ENCODE measurements around the gene ZNF613. TPM values are rescaled to one million over a fixed set of nuclear protein-coding genes. Genes with fewer than 3 reads are reported as not detected.

Gene ZNF613
- total and polyA plus RNA-seq, 2 donors (not counting 1 experiment from before 2014, with no cell fraction given): 3.0 to 7.0 TPM

- Mint-ChIP-seq H3K4me3 (no peak overlapping the region), H3K4me1 (no peaks in the 10 kb centered on the region), H3K27me3 (no peaks in the 10 kb centered on the region), H3K9me3 (ENCODE audit: insufficient read depth) (peaks cover 38% of the 10 kb centered on the region), H3K27ac (no peak overlapping the region)
- no peak overlapping the region for H3K4me2 ChIP-seq (replicated peaks; ENCODE audit: low read depth, low read length, poor library complexity, severe bottlenecking)
- no peak overlapping the region for H3K9ac ChIP-seq (ENCODE audit: low read length)
- ChIA-PET CTCF (no interaction called here), POLR2A (no interaction called here)
- peaks cover 27 to 56% of the 10 kb centered on the region in 2 experiments for H3K36me3 ChIP-seq (replicated peaks in 1 of 2; ENCODE audit: control extremely low read depth in 1 of 2, control insufficient read depth in 1 of 2, extremely low read depth in 1 of 2, insufficient read depth in 2 of 2, low read length in 1 of 2)
- H3K27me3 ChIP-seq (replicated peaks in 1 of 4; ENCODE audit: control extremely low read depth in 1 of 4, control insufficient read depth in 3 of 4, insufficient read depth in 4 of 4, low read length in 3 of 4): no peaks in the 10 kb centered on the region
- no peak overlapping the region for H2AFZ ChIP-seq (ENCODE audit: insufficient read depth, low read depth, low read length, poor library complexity, severe bottlenecking)
- DNase-seq: peak; percentile 15
- no peak for TF ChIP-seq CTCF (IDR thresholded peaks at IDR 0.05)
- no peak for TF ChIP-seq EZH2 (IDR thresholded peaks at IDR 0.05; ENCODE audit: borderline replicate concordance, insufficient read depth, low read depth, low read length, poor library complexity, severe bottlenecking)
- WGBS (ENCODE audit: insufficient coverage): 100% methylated on average over 4 of the region's 10 CpGs
- H4K20me1 ChIP-seq (ENCODE audit: control insufficient read depth, insufficient read depth, low read length, poor library complexity, severe bottlenecking): no peaks in the 10 kb centered on the region
- H3K4me3 ChIP-seq (ENCODE audit: control extremely low read depth in 1 of 5, extremely low read depth in 1 of 5, insufficient read depth in 1 of 5, low read depth in 2 of 5, low read length in 4 of 5): no peak overlapping the region
- H3K4me1 ChIP-seq (ENCODE audit: control insufficient read depth in 2 of 2, insufficient read depth in 2 of 2, low read length in 2 of 2): peaks cover 0 to 4% of the 10 kb centered on the region in 2 donors
- peaks cover 30 to 89% (median 61%) of the 10 kb centered on the region in 3 donors for H3K9me3 ChIP-seq (ENCODE audit: control extremely low read depth in 1 of 3, control insufficient read depth in 2 of 3, insufficient read depth in 1 of 3, low read length in 2 of 3)
- H3K27ac ChIP-seq (ENCODE audit: low read length in 2 of 2): no peak overlapping the region
- no peak for ATAC-seq (ENCODE audit: low read depth)
- H3K79me2 ChIP-seq (ENCODE audit: control insufficient read depth, insufficient read depth, low read length): peaks cover 7% of the 10 kb centered on the region
- intact Hi-C loops (cut with micrococcal nuclease): loop anchor here (2.0 kb wide), 1 partner anchor 14 kb away; the partner anchor contains the start of gene ZNF649
Observed at GRCh38 chr19:51891193-51891747, 36.0 kb upstream of the ZNF613 start.

- Mint-ChIP-seq H3K27ac (no peak overlapping the region), H3K4me1 (peaks cover 21% of the 10 kb centered on the region), H3K4me3 (no peak overlapping the region), H3K27me3 (peaks cover 6% of the 10 kb centered on the region), H3K9me3 (ENCODE audit: insufficient read depth) (peaks cover 9% of the 10 kb centered on the region)
- Histone ChIP-seq H3K4me1 (ENCODE audit: control insufficient read depth in 2 of 2, insufficient read depth in 2 of 2, low read length in 2 of 2) (peaks cover 6 to 15% of the 10 kb centered on the region in 2 donors), H3K79me2 (ENCODE audit: control insufficient read depth, insufficient read depth, low read length) (peaks cover 76% of the 10 kb centered on the region), H3K9me3 (ENCODE audit: control extremely low read depth in 1 of 3, control insufficient read depth in 2 of 3, insufficient read depth in 1 of 3, low read length in 2 of 3) (peaks cover 8 to 69% (median 48%) of the 10 kb centered on the region in 3 donors), H3K27me3 (replicated peaks in 1 of 4; ENCODE audit: control extremely low read depth in 1 of 4, control insufficient read depth in 3 of 4, insufficient read depth in 4 of 4, low read length in 3 of 4) (peaks cover 0 to 7% (median 0%) of the 10 kb centered on the region in 4 experiments), H3K9ac (ENCODE audit: low read length) (no peak overlapping the region), H2AFZ (ENCODE audit: insufficient read depth, low read depth, low read length, poor library complexity, severe bottlenecking) (no peak overlapping the region), H3K27ac (ENCODE audit: low read length in 2 of 2) (no peak overlapping the region), H3K4me2 (replicated peaks; ENCODE audit: low read depth, low read length, poor library complexity, severe bottlenecking) (no peak overlapping the region), H3K36me3 (replicated peaks in 1 of 2; ENCODE audit: control extremely low read depth in 1 of 2, control insufficient read depth in 1 of 2, extremely low read depth in 1 of 2, insufficient read depth in 2 of 2, low read length in 1 of 2) (peaks cover 16 to 32% of the 10 kb centered on the region in 2 experiments), H3K4me3 (ENCODE audit: control extremely low read depth in 1 of 5, extremely low read depth in 1 of 5, insufficient read depth in 1 of 5, low read depth in 2 of 5, low read length in 4 of 5) (no peak overlapping the region), H4K20me1 (ENCODE audit: control insufficient read depth, insufficient read depth, low read length, poor library complexity, severe bottlenecking) (no peaks in the 10 kb centered on the region)
- WGBS (ENCODE audit: insufficient coverage): 92% methylated on average over 2 of the region's 4 CpGs
- no peak for DNase-seq
- CTCF ChIA-PET: no interaction called here
- no peak for TF ChIP-seq CTCF (IDR thresholded peaks at IDR 0.05)
- TF ChIP-seq EZH2 (IDR thresholded peaks at IDR 0.05; ENCODE audit: borderline replicate concordance, insufficient read depth, low read depth, low read length, poor library complexity, severe bottlenecking): no peak
- intact Hi-C loops (cut with micrococcal nuclease): no loop called here
- no peak for ATAC-seq (ENCODE audit: low read depth)
- POLR2A ChIA-PET: no interaction called here
Observed at GRCh38 chr19:51901860-51902259, 25.4 kb upstream of the ZNF613 start.

Data from B cell (primary cell).